Stomach (tissue), 4 donors: ENCODE data around the gene RICTOR.

Experiments
- CTCF ChIP-seq, 7 experiments: fragments of 450-650 bp in 4 of 7; fragments of 200-600 bp in 3 of 7; sonication (generic) in 3 of 7; IDR thresholded peaks; one replicate each; pipeline ENCODE4 v1.5.1; 2016 to 2019; ENCODE audit warnings: antibody characterized with exemption in 7 of 7, control low read depth in 2 of 7, mild to moderate bottlenecking in 1 of 7
- POLR2A ChIP-seq, 4 donors: fragments of 450-650 bp; IDR thresholded peaks; one replicate each; pipeline ENCODE4 v1.6.1; 2016; ENCODE audit warnings: antibody characterized with exemption in 4 of 4, control low read depth in 2 of 4, mild to moderate bottlenecking in 1 of 4, moderate library complexity in 1 of 4
- POLR2AphosphoS5 ChIP-seq, 3 donors: sonication (generic); formaldehyde crosslinking; IDR thresholded peaks; one replicate each; pipeline ENCODE4 v1.6.1; 2016; ENCODE audit warnings: antibody characterized with exemption in 3 of 3

- TF ChIP-seq POLR2A (IDR thresholded peaks at IDR 0.05) (no peak), CTCF (IDR thresholded peaks at IDR 0.05) (no peak), POLR2AphosphoS5 (IDR thresholded peaks at IDR 0.05) (no peak)
These were observed 132.3 kb downstream of the RICTOR start for GRCh38 chr5:38941912-38942311.
